Bronchial epithelial cell (primary cell): ENCODE measurements around the gene SEC14L1. TPM values are rescaled to one million over a fixed set of nuclear protein-coding genes. Genes with fewer than 3 reads are reported as not detected.

Experiments
- DNase-seq: peaks from one replicate; pipeline ENCODE4 v3.0.0-alpha.2; 2010; ENCODE audit warnings: low read depth
- FAIRE-seq: peaks from 2 replicates; lab custom pipeline; 2011; peaks lifted over from hg19 to GRCh38; lab: Jason Lieb, UNC
- H3K27me3 ChIP-seq: 2 replicates; pipeline ENCODE4 v1.5.1; 2011; ENCODE audit warnings: low read length; ENCODE audit not compliant: control insufficient read depth, insufficient read depth
- H3K36me3 ChIP-seq: 2 replicates; pipeline ENCODE4 v1.5.1; 2011; ENCODE audit warnings: low read length; ENCODE audit not compliant: control insufficient read depth, insufficient read depth
- H3K4me3 ChIP-seq: 2 replicates; pipeline ENCODE4 v1.5.1; 2011; ENCODE audit warnings: mild to moderate bottlenecking, low read depth, low read length, control low read depth
- total RNA-seq: library from RNA; depleted of rRNA; stranded (reverse); fragments of >200 nt; gene quantifications from 2 replicates; pipeline ENCODE4 v1.2.1, GENCODE V29; 2014
- TF ChIP-seq, protein P1 (sequence below): IDR thresholded peaks from 2 replicates; pipeline ENCODE4 v1.5.1; 2011; ENCODE audit warnings: mild to moderate bottlenecking, moderate library complexity, low read length, control low read depth, inconsistent platforms; ENCODE audit not compliant: insufficient read depth, severe bottlenecking

The SEC14L1 gene
- total RNA-seq, 1 donor from 2014 or later = 21.6 TPM

DNA sequence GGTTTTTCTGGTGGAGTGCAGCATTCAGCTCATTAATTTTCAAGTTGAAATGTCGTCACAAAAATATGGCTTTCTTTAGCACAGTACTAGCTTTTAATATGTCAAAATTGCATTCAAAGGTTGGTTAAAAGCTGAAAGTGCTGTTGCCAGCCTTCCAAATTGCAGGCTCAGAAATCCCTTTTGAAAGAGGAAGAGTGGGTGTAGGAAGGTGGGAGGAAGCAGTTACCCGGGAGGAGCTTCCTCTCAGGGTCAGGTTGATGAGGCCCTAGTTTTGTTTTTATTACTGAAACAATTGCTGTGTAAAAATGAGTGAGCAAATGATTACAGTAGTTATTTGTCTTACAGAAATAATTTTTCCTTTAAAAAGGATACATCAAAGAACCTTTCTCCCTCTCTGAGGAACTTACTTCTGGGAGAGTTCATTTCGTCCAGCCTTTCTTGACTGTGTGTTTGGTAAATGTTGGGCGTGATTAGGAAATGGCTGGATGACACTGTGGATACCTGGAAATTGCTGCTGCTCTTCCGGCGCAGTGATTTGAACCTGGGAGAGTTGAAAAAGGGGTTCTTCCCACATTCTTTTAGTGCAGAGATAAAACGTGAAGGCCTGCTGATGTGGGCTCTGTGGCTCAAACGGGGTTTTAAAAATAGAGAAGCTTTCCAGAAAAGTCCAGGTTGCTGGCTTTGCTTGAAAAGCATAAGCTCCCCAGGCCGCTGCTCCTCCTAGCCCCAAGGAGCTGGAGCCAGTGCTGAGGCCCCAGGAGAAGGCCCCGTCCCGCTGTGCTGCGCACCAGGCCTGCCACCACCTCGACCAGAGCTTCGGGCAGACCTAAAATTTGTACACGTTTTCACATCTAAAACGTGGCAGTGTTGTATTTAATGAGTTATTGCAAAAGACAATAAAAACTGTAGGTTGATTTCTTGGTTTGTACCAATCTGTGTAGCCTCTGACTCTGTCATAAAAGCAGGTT lies 41.7 kb downstream of the SEC14L1 start:
- H3K27me3 ChIP-seq = no peaks in the 10 kb centered on the region
- no peak for DNase-seq
- H3K4me3 ChIP-seq = no peak overlapping the region
- TF ChIP-seq, protein P1, sequence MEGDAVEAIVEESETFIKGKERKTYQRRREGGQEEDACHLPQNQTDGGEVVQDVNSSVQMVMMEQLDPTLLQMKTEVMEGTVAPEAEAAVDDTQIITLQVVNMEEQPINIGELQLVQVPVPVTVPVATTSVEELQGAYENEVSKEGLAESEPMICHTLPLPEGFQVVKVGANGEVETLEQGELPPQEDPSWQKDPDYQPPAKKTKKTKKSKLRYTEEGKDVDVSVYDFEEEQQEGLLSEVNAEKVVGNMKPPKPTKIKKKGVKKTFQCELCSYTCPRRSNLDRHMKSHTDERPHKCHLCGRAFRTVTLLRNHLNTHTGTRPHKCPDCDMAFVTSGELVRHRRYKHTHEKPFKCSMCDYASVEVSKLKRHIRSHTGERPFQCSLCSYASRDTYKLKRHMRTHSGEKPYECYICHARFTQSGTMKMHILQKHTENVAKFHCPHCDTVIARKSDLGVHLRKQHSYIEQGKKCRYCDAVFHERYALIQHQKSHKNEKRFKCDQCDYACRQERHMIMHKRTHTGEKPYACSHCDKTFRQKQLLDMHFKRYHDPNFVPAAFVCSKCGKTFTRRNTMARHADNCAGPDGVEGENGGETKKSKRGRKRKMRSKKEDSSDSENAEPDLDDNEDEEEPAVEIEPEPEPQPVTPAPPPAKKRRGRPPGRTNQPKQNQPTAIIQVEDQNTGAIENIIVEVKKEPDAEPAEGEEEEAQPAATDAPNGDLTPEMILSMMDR = no peak
- no peak for FAIRE-seq
- no peaks in the 10 kb centered on the region for H3K36me3 ChIP-seq

DNA sequence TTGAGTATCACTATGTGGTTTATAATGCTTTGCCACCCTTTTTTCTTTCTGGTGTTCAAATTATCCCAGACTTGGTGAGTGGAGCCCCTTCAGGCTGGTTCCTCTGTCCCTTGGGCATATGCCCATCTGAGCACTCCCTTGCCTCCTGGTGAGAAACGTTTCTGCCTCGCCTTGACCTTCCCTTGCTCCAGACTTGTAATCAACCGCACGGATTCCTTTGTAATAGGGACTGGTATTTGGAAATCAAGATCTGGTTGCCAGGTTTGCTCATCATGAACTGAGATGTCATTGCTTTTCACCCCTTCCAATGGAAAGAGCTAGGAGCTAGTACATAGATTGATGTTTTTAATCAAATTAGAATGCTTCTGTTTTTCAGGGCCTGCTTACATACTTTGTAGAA lies 43.7 kb downstream of the SEC14L1 start:
- TF ChIP-seq, protein P1 = no peak
- Histone ChIP-seq H3K27me3 (no peaks in the 10 kb centered on the region), H3K4me3 (no peak overlapping the region), H3K36me3 (no peaks in the 10 kb centered on the region)
- no peak for FAIRE-seq
- DNase-seq = peak; percentile 17

DNA sequence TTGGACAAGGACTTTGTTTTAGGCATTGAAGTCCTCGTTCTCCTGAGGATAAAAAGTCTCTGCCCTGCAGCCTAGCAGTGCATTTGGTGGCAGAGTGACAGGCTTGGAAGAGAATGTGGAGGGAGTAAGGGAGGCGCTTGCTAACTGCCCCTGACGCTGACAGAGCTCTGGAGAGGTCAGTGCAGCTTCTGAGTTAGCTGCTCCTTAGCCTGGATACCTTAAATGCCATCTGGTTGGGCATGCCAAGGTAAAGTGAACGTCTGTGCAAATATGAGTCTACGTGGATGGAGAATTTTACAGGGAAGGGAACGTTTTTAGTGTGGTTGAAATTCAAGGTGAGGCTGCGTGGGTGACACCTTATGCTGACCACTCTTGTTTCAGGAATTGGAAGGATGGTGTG lies 44.4 kb downstream of the SEC14L1 start:
- Histone ChIP-seq H3K4me3 (no peak overlapping the region), H3K27me3 (no peaks in the 10 kb centered on the region), H3K36me3 (no peaks in the 10 kb centered on the region)
- DNase-seq (no peak), FAIRE-seq (no peak)
- TF ChIP-seq, protein P1 = no peak

DNA sequence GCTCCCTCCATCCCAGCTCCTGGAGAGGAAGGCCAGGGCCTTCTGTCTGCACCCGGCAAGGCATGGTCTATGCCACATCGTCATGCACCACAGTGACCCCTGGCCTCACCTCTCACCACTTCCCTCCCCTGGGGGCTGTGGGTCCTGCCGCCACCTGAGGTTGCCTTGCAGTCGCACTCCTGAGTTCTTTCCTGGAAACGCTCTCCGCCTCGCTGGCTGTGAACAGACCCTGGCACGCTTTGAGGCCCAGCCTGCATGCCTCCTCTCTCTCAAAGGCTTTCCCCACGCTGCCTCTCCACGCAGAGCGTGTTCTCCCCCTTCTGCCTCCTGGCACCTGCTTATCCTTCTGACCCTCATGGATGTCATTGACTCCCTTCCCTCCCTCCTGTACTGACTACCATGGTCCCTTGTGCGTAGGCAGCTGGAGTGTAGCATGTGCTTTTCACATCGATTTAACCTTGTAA lies 45.4 kb downstream of the SEC14L1 start:
- no peak overlapping the region for H3K4me3 ChIP-seq
- no peaks in the 10 kb centered on the region for H3K36me3 ChIP-seq
- DNase-seq = no peak
- H3K27me3 ChIP-seq = no peaks in the 10 kb centered on the region
- FAIRE-seq = no peak
- TF ChIP-seq, protein P1 = no peak

DNA sequence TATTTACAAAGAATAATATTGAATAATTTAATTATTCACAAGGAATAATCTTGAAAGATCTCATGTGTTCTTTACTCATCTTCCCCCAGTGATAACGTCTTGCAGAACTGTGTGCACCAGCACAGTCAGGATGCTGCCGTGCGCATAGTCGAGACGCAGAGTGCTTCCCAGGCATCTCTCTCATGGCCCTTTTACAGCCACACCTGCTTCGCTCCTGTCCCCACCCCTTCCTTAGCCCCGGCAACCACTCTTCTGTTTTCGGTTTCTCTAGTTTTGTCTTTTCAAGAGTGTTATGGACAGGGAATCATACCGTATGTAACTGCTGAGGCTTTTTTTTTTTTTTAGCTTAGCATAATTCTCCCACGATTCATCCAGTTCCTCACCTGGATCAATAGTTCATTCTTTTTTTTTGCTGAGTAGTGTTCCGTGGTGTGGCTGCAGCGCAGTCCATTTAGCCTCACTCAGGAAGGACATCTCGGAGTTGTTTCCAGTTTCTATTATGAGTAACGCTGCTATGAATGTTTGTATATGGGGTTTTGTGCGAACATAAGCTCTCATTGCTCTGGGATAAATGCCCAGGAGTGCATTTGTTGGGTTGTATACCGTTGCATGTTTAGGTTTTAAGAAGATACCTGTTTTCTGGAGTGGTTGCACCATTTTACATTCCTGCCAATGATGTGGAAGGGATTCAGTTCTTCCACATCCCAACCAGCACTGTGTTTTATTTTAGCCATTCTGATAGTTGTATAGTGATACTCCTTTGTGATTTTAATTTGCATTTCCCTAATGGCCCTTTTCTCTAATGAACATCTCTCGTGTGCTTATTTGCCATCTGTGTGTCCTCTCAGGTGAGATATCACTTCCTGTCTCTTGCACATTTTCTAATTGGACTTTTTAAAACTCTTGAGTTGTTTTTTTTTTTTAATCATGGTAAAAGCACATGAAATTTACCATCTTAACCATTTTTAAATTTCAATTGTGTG lies 47.6 kb downstream of the SEC14L1 start:
- FAIRE-seq (no peak), DNase-seq (peak; percentile 37)
- Histone ChIP-seq H3K4me3 (no peak overlapping the region), H3K27me3 (no peaks in the 10 kb centered on the region), H3K36me3 (peaks cover 3% of the 10 kb centered on the region)
- TF ChIP-seq, protein P1 = no peak
